H1 (cell line): ENCODE measurements around the gene HMSD. TPM values are rescaled to one million over a fixed set of nuclear protein-coding genes. Genes with fewer than 3 reads are reported as not detected.

ENCODE experiments used
- CTCF ChIA-PET: fragments of 300-600 bp; sonication (Branson Sonifier 250); formaldehyde crosslinking; loops from one replicate; lab custom pipeline; 2021; ENCODE audit not compliant: partially characterized antibody; lab: Charles Lee
- POLR2A ChIA-PET: fragments of 300-600 bp; sonication (Branson Sonifier 250); formaldehyde crosslinking; loops from one replicate; lab custom pipeline; 2021; ENCODE audit warnings: inconsistent platforms; ENCODE audit not compliant: partially characterized antibody; lab: Charles Lee
- DNase-seq, 2 experiments: peaks; one replicate each; pipeline versions ENCODE4 v3.0.0 to v3.0.0-alpha.2; 2010 to 2022; ENCODE audit warnings: low spot score in 2 of 2, low read depth in 1 of 2, mixed read lengths in 1 of 2
- FAIRE-seq: peaks from 2 replicates; lab custom pipeline; 2011; peaks lifted over from hg19 to GRCh38; lab: Jason Lieb, UNC
- H2AFZ ChIP-seq: 2 replicates; pipeline ENCODE4 v1.8.1; 2012; ENCODE audit warnings: low read length, inconsistent platforms
- H2AK5ac ChIP-seq: 2 replicates; pipeline ENCODE4 v1.6.1; 2013; ENCODE audit warnings: low read depth, low read length
- H2BK120ac ChIP-seq: replicated peaks from 2 replicates; pipeline ENCODE3; 2013; ENCODE audit warnings: low read depth, low read length, inconsistent platforms
- H2BK12ac ChIP-seq: 2 replicates; pipeline ENCODE4 v1.6.1; 2013; ENCODE audit warnings: low read depth, low read length
- H2BK15ac ChIP-seq: 2 replicates; pipeline ENCODE4 v1.6.1; 2013; ENCODE audit warnings: low read length
- H2BK20ac ChIP-seq: 2 replicates; pipeline ENCODE4 v1.6.1; 2013; ENCODE audit warnings: low read length
- H2BK5ac ChIP-seq: 2 replicates; pipeline ENCODE4 v1.6.1; 2013; ENCODE audit warnings: low read depth, low read length
- H3K14ac ChIP-seq: 2 replicates; pipeline ENCODE4 v1.6.1; 2013; ENCODE audit warnings: inconsistent platforms; ENCODE audit not compliant: insufficient read length
- H3K18ac ChIP-seq: 2 replicates; pipeline ENCODE4 v1.6.1; 2013; ENCODE audit warnings: low read length; ENCODE audit errors: extremely low read depth
- H3K23ac ChIP-seq: 2 replicates; pipeline ENCODE4 v1.6.1; 2013; ENCODE audit warnings: inconsistent platforms; ENCODE audit not compliant: insufficient read length
- H3K23me2 ChIP-seq: 2 replicates; pipeline ENCODE4 v1.6.1; 2013; ENCODE audit warnings: low read depth, low read length
- H3K27ac ChIP-seq: 2 replicates; pipeline ENCODE4 v1.6.1; 2011; ENCODE audit warnings: low read depth, low read length, inconsistent platforms
- H3K27me3 ChIP-seq, 4 experiments: replicated peaks in 1 of 4; 1 replicate in 1 of 4; 2 replicates in 3 of 4; pipeline versions ENCODE4 v1.6.1 to v1.8.1; 2011 to 2013; ENCODE audit warnings: low read length in 3 of 4, mild to moderate bottlenecking in 3 of 4, inconsistent platforms in 2 of 4, mixed read lengths in 2 of 4, moderate library complexity in 1 of 4; ENCODE audit not compliant: control insufficient read depth in 3 of 4, insufficient read depth in 3 of 4; ENCODE audit errors: extremely low read depth in 1 of 4
- H3K36me3 ChIP-seq, 4 experiments: 2 replicates each; pipeline versions ENCODE4 v1.6.1 to v1.8.1; 2011 to 2013; ENCODE audit warnings: mild to moderate bottlenecking in 4 of 4, low read length in 3 of 4, moderate library complexity in 2 of 4, control low read depth in 1 of 4, inconsistent platforms in 1 of 4; ENCODE audit not compliant: insufficient read depth in 4 of 4, control insufficient read depth in 2 of 4
- H3K4ac ChIP-seq: replicated peaks from 2 replicates; pipeline ENCODE3; 2013; ENCODE audit warnings: low read length, low read depth, mixed read lengths, inconsistent platforms; ENCODE audit not compliant: insufficient read length
- H3K4me1 ChIP-seq, 4 experiments: replicated peaks in 1 of 4; 1 replicate in 1 of 4; 2 replicates in 3 of 4; pipeline versions ENCODE4 v1.6.1 to v1.8.1; 2011 to 2013; ENCODE audit warnings: low read length in 3 of 4, inconsistent platforms in 2 of 4, mixed read lengths in 1 of 4; ENCODE audit not compliant: insufficient read depth in 4 of 4, control insufficient read depth in 3 of 4
- H3K4me2 ChIP-seq, 2 experiments: 2 replicates each; pipeline versions ENCODE4 v1.6.1 to v1.8.1; 2011 to 2013; ENCODE audit warnings: low read depth in 2 of 2, low read length in 2 of 2, control low read depth in 1 of 2, inconsistent platforms in 1 of 2, mild to moderate bottlenecking in 1 of 2; ENCODE audit not compliant: insufficient read depth in 1 of 2
- H3K4me3 ChIP-seq, 4 experiments: fragments of 200-600, 300-600 bp in 1 of 4; sonication (generic), shearing (Covaris generic), sonication (Bioruptor Twin) in 1 of 4; 2 replicates each; pipeline versions ENCODE4 v1.5.1 to v1.8.1; 2011 to 2016; ENCODE audit warnings: low read length in 4 of 4, low read depth in 3 of 4, control low read depth in 2 of 4, inconsistent platforms in 2 of 4, mild to moderate bottlenecking in 2 of 4, mixed read lengths in 1 of 4, moderate library complexity in 1 of 4; ENCODE audit not compliant: insufficient read depth in 2 of 4; ENCODE audit errors: extremely low read depth in 1 of 4
- H3K56ac ChIP-seq: replicated peaks from 2 replicates; pipeline ENCODE3; 2013; ENCODE audit warnings: low read depth, mild to moderate bottlenecking, mixed read lengths, low read length, inconsistent platforms; ENCODE audit not compliant: insufficient read length
- H3K79me1 ChIP-seq: 2 replicates; pipeline ENCODE4 v1.6.1; 2013; ENCODE audit warnings: low read depth, low read length, control low read depth
- H3K79me2 ChIP-seq, 2 experiments: 2 replicates each; pipeline versions ENCODE4 v1.6.1 to v1.8.1; 2012 to 2013; ENCODE audit warnings: low read length in 2 of 2, mild to moderate bottlenecking in 2 of 2, inconsistent platforms in 1 of 2; ENCODE audit not compliant: insufficient read depth in 2 of 2, control insufficient read depth in 1 of 2
- H3K9ac ChIP-seq, 4 experiments: replicated peaks in 1 of 4; 1 replicate in 1 of 4; 2 replicates in 3 of 4; pipeline versions ENCODE4 v1.6.1 to v1.8.1; 2011 to 2013; ENCODE audit warnings: low read depth in 3 of 4, low read length in 3 of 4, control low read depth in 2 of 4, mild to moderate bottlenecking in 2 of 4, moderate library complexity in 2 of 4, inconsistent platforms in 1 of 4; ENCODE audit errors: extremely low read depth in 1 of 4
- H3K9me3 ChIP-seq, 2 experiments: 2 replicates each; pipeline versions ENCODE4 v1.6.1 to v1.8.1; 2012 to 2013; ENCODE audit warnings: mild to moderate bottlenecking in 2 of 2, moderate library complexity in 2 of 2, control low read depth in 1 of 2, inconsistent platforms in 1 of 2, low read depth in 1 of 2, low read length in 1 of 2, mixed read lengths in 1 of 2; ENCODE audit not compliant: insufficient read depth in 2 of 2
- H4K20me1 ChIP-seq, 2 experiments: replicated peaks in 1 of 2; 2 replicates each; pipeline versions ENCODE3 to v1.8.1; 2011 to 2013; ENCODE audit warnings: inconsistent platforms in 2 of 2, low read length in 2 of 2, mild to moderate bottlenecking in 1 of 2; ENCODE audit not compliant: insufficient read depth in 2 of 2, control insufficient read depth in 1 of 2
- H4K5ac ChIP-seq: 2 replicates; pipeline ENCODE4 v1.6.1; 2013; ENCODE audit warnings: low read length, low read depth, mixed read lengths, inconsistent platforms; ENCODE audit not compliant: insufficient read length
- H4K8ac ChIP-seq: 2 replicates; pipeline ENCODE4 v1.8.0; 2013; ENCODE audit warnings: mild to moderate bottlenecking, moderate library complexity, low read length, inconsistent platforms; ENCODE audit not compliant: insufficient read depth; ENCODE audit errors: extremely low read depth
- H4K91ac ChIP-seq: replicated peaks from 2 replicates; pipeline ENCODE3; 2013; ENCODE audit warnings: low read length, mixed read lengths, inconsistent platforms; ENCODE audit not compliant: insufficient read length
- EZH2 ChIP-seq: fragments of 200-600 bp; sonication (generic); IDR thresholded peaks from 2 replicates; pipeline ENCODE4 v1.7.1; 2012; ENCODE audit warnings: low read depth, mild to moderate bottlenecking, moderate library complexity, low read length, inconsistent platforms; ENCODE audit not compliant: severe bottlenecking
- GABPA ChIP-seq: IDR thresholded peaks from 2 replicates; pipeline ENCODE4 v1.6.1; 2011; ENCODE audit warnings: mild to moderate bottlenecking, low read length, moderate library complexity, borderline replicate concordance; ENCODE audit not compliant: insufficient read depth
- KDM5A ChIP-seq: fragments of 200-600 bp; IDR thresholded peaks from 2 replicates; pipeline ENCODE4 v1.7.1; 2012; ENCODE audit warnings: mild to moderate bottlenecking, low read length, inconsistent platforms, mixed read lengths
- SIN3A ChIP-seq, 2 experiments: IDR thresholded peaks in 1 of 2; conservative IDR thresholded peaks in 1 of 2; 2 replicates each; pipeline ENCODE4 v1.6.1; 2011 to 2012; ENCODE audit warnings: low read length in 2 of 2, improper control_type of control experiment in 1 of 2, low read depth in 1 of 2, mild to moderate bottlenecking in 1 of 2
- WGBS, 2 experiments: shearing (Covaris generic) in 1 of 2; methylation state at CpG; one replicate each; pipeline versions ENCODE4 v1.1.6 to v1.1.7; 2013 to 2015; ENCODE audit warnings: low lambda C conversion rate in 2 of 2, mixed read lengths in 2 of 2, inconsistent platforms in 1 of 2, low coverage in 1 of 2, missing lambda C conversion rate in 1 of 2; ENCODE audit not compliant: insufficient replicate concordance in 2 of 2, insufficient coverage in 1 of 2, insufficient read length in 1 of 2; ENCODE audit errors: extremely low coverage in 1 of 2, missing lambda C conversion rate in 1 of 2; 5-methylcytosine and 5-hydroxymethylcytosine counted together
- polyA plus RNA-seq, 7 experiments: library from polyadenylated mRNA; depleted of rRNA in 3 of 7; stranded (reverse) in 5 of 7; unstranded in 2 of 7; fragments of >200 nt in 5 of 7; fragments of 200-250 nt in 2 of 7; gene quantifications; 1 replicate in 5 of 7; 2 replicates in 1 of 7; 4 replicates in 1 of 7; pipeline versions ENCODE4 v1.2.1 to v1.2.3, GENCODE V29; 2011 to 2013; ENCODE audit warnings: missing spikeins in 2 of 7, mixed read lengths in 2 of 7
- total RNA-seq: library from RNA; stranded (reverse); fragmentation: NEBNext Ultra II Directional; extraction: Animal tissue kit (Norgen Biotek cat#: 25700); gene quantifications from 2 replicates; pipeline ENCODE4 v1.2.1, GENCODE V29; 2021

Gene HMSD
- total and polyA plus RNA-seq, 2 of the 8 experiments (the other 6 are each of a cell fraction or from before 2014, with no cell fraction given): 1.3 to 3.0 TPM

DNA sequence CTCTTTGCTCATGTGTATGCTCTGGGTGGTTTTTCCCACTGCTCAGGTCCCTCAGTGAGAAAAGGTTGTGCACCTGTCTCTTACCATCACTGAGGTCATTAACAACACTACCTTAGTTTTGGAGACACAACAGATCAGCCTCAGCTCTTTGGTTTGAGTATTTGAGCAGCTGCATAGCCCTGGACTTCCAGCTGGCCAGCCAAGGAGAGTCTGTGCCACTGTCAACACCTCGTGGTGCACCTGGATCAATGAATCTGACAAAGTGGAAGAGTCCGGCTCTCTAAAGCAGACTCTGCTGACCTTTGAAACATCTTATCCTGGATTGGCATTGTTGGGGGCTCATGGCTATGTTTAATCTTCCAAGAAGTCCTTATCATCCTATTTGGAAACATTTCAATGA is 50.8 kb downstream of the HMSD start:
- H3K79me1 ChIP-seq: no peaks in the 10 kb centered on the region
- no peaks in the 10 kb centered on the region for H3K23me2 ChIP-seq
- no peak overlapping the region for H3K56ac ChIP-seq
- no peaks in the 10 kb centered on the region for H3K4me1 ChIP-seq
- no peak overlapping the region for H3K14ac ChIP-seq
- DNase-seq: no peak
- no peak overlapping the region for H4K8ac ChIP-seq
- H3K23ac ChIP-seq: no peak overlapping the region
- no peak overlapping the region for H2AFZ ChIP-seq
- H3K9me3 ChIP-seq: peaks cover 6 to 9% of the 10 kb centered on the region in 2 experiments; a peak in 1 of 4 replicates
- CTCF ChIA-PET: interaction anchor here (1.1 to 1.5 kb wide), 4 partner anchors 11 to 38 kb away, joined by 3 to 5 read pairs (median 3); no protein-coding TSS in a partner anchor
- no peak for TF ChIP-seq GABPA
- TF ChIP-seq KDM5A: no peak
- no peak for TF ChIP-seq SIN3A (conservative IDR thresholded peaks at IDR 0.05 in 1 of 2, IDR thresholded peaks at IDR 0.05 in 1 of 2; ENCODE audit: low read depth in 1 of 2, low read length in 2 of 2)
- TF ChIP-seq EZH2: no peak
- TF ChIP-seq, all 59 proteins: peak for 0
- no peak overlapping the region for H2BK15ac ChIP-seq
- H3K9ac ChIP-seq: no peak overlapping the region
- no peak overlapping the region for H2BK5ac ChIP-seq
- WGBS, 2 experiments: 97% methylated on average over 2 of the region's 2 CpGs; no CpG with 5 or more reads in 1 of the 2 experiments
- no peak overlapping the region for H3K4ac ChIP-seq
- H2AK5ac ChIP-seq: no peak overlapping the region
- H4K91ac ChIP-seq: no peak overlapping the region
- H4K20me1 ChIP-seq: no peaks in the 10 kb centered on the region
- no peak overlapping the region for H2BK12ac ChIP-seq
- H3K36me3 ChIP-seq: no peaks in the 10 kb centered on the region
- POLR2A ChIA-PET: no interaction called here
- no peaks in the 10 kb centered on the region for H3K79me2 ChIP-seq
- FAIRE-seq: no peak
- no peaks in the 10 kb centered on the region for H3K27me3 ChIP-seq
- H2BK120ac ChIP-seq: no peak overlapping the region
- H4K5ac ChIP-seq: no peak overlapping the region
- no peak overlapping the region for H3K4me2 ChIP-seq
- H3K18ac ChIP-seq: no peak overlapping the region
- H3K4me3 ChIP-seq: no peak overlapping the region
- no peak overlapping the region for H3K27ac ChIP-seq
- no peak overlapping the region for H2BK20ac ChIP-seq
